ENCODE results near the gene KRTAP4-11.
"Not testable (repeated sequence)": the region's sequence is repeated elsewhere in the genome, so short reads cannot be mapped to it uniquely, and the experiment has no call there.

KRTAP4-11 gene

DNA sequence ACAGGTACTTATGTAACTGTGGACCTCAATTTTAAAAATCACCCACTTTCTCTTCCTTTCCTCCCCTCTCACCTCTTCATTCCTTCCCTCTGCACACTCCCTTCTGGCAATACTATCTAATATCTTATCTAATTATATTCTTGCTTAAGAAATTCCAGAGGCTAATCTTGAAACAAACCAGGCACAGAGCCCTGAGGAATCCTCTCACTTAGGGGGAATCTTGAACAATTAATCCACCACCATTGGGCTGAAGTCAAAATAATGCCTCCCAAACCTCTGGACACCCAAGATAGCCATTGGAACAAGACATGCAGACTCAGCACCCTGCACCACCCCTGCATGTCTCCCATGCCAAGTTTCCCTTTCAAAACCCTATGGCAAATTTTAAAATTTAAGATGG lies 23.2 kb upstream of the KRTAP4-11 start:
- peaks cover 3% of the 10 kb centered on the region; the same call in 1 of the 2 replicates for H3K27me3 ChIP-seq
- TF ChIP-seq, protein P1, sequence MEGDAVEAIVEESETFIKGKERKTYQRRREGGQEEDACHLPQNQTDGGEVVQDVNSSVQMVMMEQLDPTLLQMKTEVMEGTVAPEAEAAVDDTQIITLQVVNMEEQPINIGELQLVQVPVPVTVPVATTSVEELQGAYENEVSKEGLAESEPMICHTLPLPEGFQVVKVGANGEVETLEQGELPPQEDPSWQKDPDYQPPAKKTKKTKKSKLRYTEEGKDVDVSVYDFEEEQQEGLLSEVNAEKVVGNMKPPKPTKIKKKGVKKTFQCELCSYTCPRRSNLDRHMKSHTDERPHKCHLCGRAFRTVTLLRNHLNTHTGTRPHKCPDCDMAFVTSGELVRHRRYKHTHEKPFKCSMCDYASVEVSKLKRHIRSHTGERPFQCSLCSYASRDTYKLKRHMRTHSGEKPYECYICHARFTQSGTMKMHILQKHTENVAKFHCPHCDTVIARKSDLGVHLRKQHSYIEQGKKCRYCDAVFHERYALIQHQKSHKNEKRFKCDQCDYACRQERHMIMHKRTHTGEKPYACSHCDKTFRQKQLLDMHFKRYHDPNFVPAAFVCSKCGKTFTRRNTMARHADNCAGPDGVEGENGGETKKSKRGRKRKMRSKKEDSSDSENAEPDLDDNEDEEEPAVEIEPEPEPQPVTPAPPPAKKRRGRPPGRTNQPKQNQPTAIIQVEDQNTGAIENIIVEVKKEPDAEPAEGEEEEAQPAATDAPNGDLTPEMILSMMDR (IDR thresholded peaks at IDR 0.05; ENCODE audit: low read depth, low read length): no peak
- no peaks in the 10 kb centered on the region for H3K4me1 ChIP-seq
- H3K4me3 ChIP-seq (ENCODE audit: low read depth, low read length): no peak overlapping the region
- no peaks in the 10 kb centered on the region for H3K9me3 ChIP-seq
- DNase-seq: no peak
- no peaks in the 10 kb centered on the region for H3K36me3 ChIP-seq

DNA sequence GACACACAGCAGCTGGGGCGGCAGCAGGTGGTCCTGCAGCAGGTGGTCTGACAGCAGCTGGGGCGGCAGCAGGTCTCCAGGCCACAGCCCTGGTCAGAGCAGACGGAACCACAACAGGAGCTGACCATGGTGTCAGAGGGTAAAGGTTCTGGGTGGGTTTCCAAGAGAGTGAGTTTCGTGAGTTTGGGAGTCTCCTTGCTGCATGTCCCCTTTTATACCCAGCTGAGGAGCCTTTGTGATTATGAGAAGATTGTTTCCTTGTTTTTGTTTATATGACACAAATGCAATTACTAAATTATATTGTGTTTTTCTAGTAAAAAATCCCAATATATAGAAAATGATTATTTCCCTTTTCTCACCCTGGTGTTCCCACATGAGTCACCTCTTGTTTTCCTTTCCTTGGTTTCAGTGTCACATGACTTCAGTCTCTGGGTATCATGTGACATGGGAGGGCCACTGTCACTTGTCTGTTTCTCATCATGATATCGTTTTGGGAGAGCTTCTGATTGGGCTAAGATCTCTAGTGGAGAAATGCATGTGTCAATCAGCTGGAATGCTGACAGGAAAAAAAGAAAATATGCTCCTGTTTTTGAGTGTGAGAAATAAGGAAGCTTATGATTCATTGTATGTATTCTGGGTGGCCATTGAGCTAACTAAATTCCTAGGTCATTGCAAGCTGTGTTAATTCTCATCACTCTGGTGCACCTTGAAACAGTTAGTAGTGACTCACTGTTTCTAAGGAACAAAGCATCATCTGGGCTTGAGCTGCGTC lies 22.4 kb upstream of the KRTAP4-11 start, which contains the start of gene KRTAP4-6:
TSS of gene KRTAP4-6 (minus strand) at position 185 of the 772 bp plus-strand sequence. CDS start at position 128, 57 bp downstream.
- DNase-seq: no peak
- Histone ChIP-seq H3K27me3 (peaks cover 3% of the 10 kb centered on the region; the same call in 1 of the 2 replicates), H3K9me3 (no peaks in the 10 kb centered on the region), H3K4me3 (ENCODE audit: low read depth, low read length) (no peak within 1 kb of the TSS), H3K36me3 (no peaks in the 10 kb centered on the region), H3K4me1 (no peaks in the 10 kb centered on the region)
- TF ChIP-seq, protein P1 (IDR thresholded peaks at IDR 0.05; ENCODE audit: low read depth, low read length): no peak

DNA sequence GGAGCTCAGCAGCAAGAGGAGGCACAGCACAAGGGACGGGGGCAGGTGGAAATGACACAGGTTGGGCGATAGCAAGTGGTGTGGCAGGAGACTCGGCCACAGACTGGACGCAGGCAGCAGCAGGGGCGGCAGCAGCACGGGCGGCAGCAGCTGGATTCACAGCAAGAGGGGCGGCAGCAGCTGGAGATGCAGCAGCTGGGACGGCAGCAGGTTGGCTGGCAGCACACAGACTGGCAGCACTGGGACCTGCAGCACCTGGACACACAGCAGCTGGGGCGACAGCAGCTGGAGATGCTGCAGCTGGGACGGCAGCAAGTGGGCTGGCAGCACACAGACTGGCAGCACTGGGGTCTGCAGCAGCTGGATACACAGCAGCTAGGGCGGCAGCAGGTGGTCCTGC lies 21.7 kb upstream of the KRTAP4-11 start:
- H3K9me3 ChIP-seq; H3K36me3 ChIP-seq; H3K27me3 ChIP-seq; DNase-seq; H3K4me3 ChIP-seq (ENCODE audit: low read depth, low read length); H3K4me1 ChIP-seq: not testable (repeated sequence)

DNA sequence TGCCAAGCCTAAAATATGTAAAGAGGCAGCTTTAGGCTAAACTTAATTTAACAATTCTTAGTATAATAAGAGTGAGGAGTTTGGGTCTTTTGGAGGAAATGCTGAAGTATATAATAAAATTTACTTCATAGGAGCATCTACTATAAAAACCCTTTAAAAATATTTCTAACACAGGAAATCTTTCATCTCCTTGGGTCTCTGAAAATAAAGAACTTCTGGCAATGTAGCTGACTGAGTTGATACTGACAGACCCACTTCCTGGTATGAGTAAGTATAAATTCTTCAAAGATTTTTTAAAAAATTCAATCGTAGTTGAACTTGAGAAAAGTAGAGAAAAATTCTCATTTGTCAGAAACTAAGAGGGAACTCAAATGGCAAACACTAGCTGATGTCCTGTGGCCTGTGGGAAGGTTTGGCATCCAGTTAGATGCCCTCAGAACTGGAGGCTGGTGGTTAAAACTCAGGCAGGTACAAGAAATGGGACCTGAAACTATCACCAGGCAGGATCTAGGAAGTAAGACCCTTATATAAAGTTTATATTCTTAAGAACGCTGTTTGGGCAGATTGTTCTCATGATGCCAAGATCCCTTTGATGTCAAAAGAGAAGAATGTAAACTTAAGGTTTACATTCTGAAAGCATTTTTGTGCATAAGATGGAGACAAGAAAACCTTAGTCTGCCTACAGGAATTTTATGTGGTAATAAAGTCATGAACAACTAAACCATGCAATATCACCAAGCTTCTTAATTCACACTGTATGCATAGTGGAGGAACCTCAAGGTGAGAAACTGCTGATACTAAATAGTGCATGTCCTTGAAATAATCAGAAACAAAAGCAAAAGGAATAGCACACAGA lies 15.9 kb upstream of the KRTAP4-11 start:
- peaks cover 24% of the 10 kb centered on the region for H3K27me3 ChIP-seq
- no peak for DNase-seq
- no peaks in the 10 kb centered on the region for H3K36me3 ChIP-seq
- no peak overlapping the region for H3K4me3 ChIP-seq (ENCODE audit: low read depth, low read length)
- H3K9me3 ChIP-seq: no peaks in the 10 kb centered on the region
- H3K4me1 ChIP-seq: no peaks in the 10 kb centered on the region
- TF ChIP-seq, protein P1 (IDR thresholded peaks at IDR 0.05; ENCODE audit: low read depth, low read length): no peak

DNA sequence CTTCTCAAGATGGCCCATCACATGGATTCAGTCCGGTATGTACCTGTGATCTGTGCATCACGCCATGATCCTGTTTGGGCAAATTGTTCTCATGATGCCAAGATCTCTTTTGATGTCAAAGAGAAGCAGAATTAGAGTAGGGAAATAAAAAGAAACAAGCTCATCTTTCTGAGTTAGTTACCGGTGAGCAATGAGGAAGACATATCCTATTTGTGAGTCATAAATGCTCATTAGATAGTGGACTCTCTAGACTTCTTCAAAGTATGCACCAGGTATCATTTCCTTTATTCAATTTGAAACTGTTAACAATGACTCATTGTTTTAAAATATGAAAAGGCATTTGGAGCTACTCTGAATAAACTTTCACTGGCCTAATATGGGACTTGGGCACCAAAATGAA lies 13.8 kb upstream of the KRTAP4-11 start:
- H3K27me3 ChIP-seq: peaks cover 21% of the 10 kb centered on the region
- no peaks in the 10 kb centered on the region for H3K36me3 ChIP-seq
- no peaks in the 10 kb centered on the region for H3K4me1 ChIP-seq
- DNase-seq: no peak
- no peaks in the 10 kb centered on the region for H3K9me3 ChIP-seq
- no peak overlapping the region for H3K4me3 ChIP-seq (ENCODE audit: low read depth, low read length)
- TF ChIP-seq, protein P1 (IDR thresholded peaks at IDR 0.05; ENCODE audit: low read depth, low read length): no peak

DNA sequence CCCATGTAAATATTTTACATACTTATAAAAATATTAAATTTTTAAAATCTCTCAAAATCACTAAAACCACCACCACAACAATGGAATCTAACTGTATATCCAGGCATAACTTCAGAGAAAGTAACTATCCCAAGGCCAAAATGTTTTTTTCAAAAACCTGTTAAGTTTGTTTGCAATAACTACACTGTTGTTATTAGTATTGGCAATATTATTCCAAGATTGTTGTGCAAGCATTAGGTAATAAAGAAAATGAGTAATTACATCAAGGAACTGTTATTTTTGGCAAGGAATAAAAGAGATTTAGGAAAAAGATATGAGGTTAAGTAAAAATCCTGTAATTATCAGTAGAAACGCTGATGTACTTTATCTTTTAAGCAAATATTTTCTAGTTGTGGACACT lies 9.2 kb upstream of the KRTAP4-11 start:
- H3K27me3 ChIP-seq: peaks cover 19% of the 10 kb centered on the region

More for the DNA sequence above, 9.2 kb upstream of the KRTAP4-11 start:
- TF ChIP-seq, protein P1 (IDR thresholded peaks at IDR 0.05; ENCODE audit: low read depth, low read length): no peak
- Histone ChIP-seq H3K36me3 (no peaks in the 10 kb centered on the region), H3K4me3 (ENCODE audit: low read depth, low read length) (no peak overlapping the region), H3K9me3 (no peaks in the 10 kb centered on the region), H3K4me1 (no peaks in the 10 kb centered on the region)
- DNase-seq: no peak

Measured in BE2C (cell line).